Caco-2 (cell line): Measurements from ENCODE around the gene GPR142. TPM values are rescaled to one million over a fixed set of nuclear protein-coding genes. Genes with fewer than 3 reads are reported as not detected.
A peak's percentile ranks its signal among the peaks of the same experiment; 100 is the strongest.

Experiments used
- BruUV-seq: library from RNA; stranded (reverse); fragments of 400-500 nt; replicated peaks from 2 replicates; lab custom pipeline; 2021; lab: Mats Ljungman, UMichigan
- CTCF ChIA-PET: fragments of 300-600 bp; sonication (Branson Sonifier 250); formaldehyde crosslinking; loops from one replicate; lab custom pipeline; 2022; ENCODE audit warnings: antibody characterized with exemption; lab: Charles Lee
- POLR2A ChIA-PET: fragments of 300-600 bp; sonication (Branson Sonifier 250); formaldehyde crosslinking; loops from one replicate; lab custom pipeline; 2022; ENCODE audit warnings: antibody characterized with exemption; lab: Charles Lee
- DNase-seq, 2 experiments: peaks; one replicate each; pipeline versions ENCODE4 v3.0.0 to v3.0.0-alpha.2; 2020 to 2022
- H3K27me3 ChIP-seq: replicated peaks from 2 replicates; pipeline ENCODE4 v1.6.0; 2011; ENCODE audit warnings: low read length; ENCODE audit not compliant: control insufficient read depth, insufficient read depth
- H3K36me3 ChIP-seq: 2 replicates; pipeline ENCODE4 v1.5.1; 2011; ENCODE audit warnings: low read length; ENCODE audit not compliant: control insufficient read depth, insufficient read depth
- H3K4me1 ChIP-seq: fragments of 250-450 bp; sonication (Bioruptor Pico); 2 replicates; pipeline ENCODE4 v1.5.1; 2020; ENCODE audit warnings: mild to moderate bottlenecking
- H3K4me3 ChIP-seq: 2 replicates; pipeline ENCODE4 v1.5.1; 2011; ENCODE audit warnings: low read depth, mild to moderate bottlenecking, control low read depth, low read length
- H3K9me3 ChIP-seq: fragments of 250-450 bp; sonication (Bioruptor Pico); 2 replicates; pipeline ENCODE4 v1.5.1; 2020; ENCODE audit warnings: mild to moderate bottlenecking, moderate library complexity
- H3K27ac Mint-ChIP-seq: one replicate; pipeline ENCODE4 v1.8.0; 2022; ENCODE audit warnings: mixed read lengths; ENCODE audit not compliant: unreplicated experiment
- H3K27me3 Mint-ChIP-seq: one replicate; pipeline ENCODE4 v1.8.0; 2022; ENCODE audit warnings: mixed read lengths; ENCODE audit not compliant: insufficient read depth, unreplicated experiment
- H3K36me3 Mint-ChIP-seq: one replicate; pipeline ENCODE4 v1.8.0; 2022; ENCODE audit warnings: mild to moderate bottlenecking, mixed read lengths; ENCODE audit not compliant: insufficient read depth, unreplicated experiment
- H3K4me1 Mint-ChIP-seq: one replicate; pipeline ENCODE4 v1.8.0; 2022; ENCODE audit warnings: low read depth, mixed read lengths; ENCODE audit not compliant: unreplicated experiment
- H3K4me3 Mint-ChIP-seq: one replicate; pipeline ENCODE4 v1.8.0; 2022; ENCODE audit warnings: mild to moderate bottlenecking, moderate library complexity, mixed read lengths; ENCODE audit not compliant: unreplicated experiment
- H3K9me3 Mint-ChIP-seq: one replicate; pipeline ENCODE4 v1.8.0; 2022; ENCODE audit warnings: mixed read lengths; ENCODE audit not compliant: unreplicated experiment
- CTCF ChIP-seq, 2 experiments: fragments of 200-600 bp in 1 of 2; IDR thresholded peaks; 1 replicate in 1 of 2; 2 replicates in 1 of 2; pipeline versions ENCODE4 v1.5.1 to v1.8.0; 2011 to 2022; ENCODE audit warnings: antibody characterized with exemption in 1 of 2, control low read depth in 1 of 2, inconsistent platforms in 1 of 2, low read depth in 1 of 2, low read length in 1 of 2, mild to moderate bottlenecking in 1 of 2, moderate library complexity in 1 of 2; ENCODE audit not compliant: insufficient read depth in 1 of 2, severe bottlenecking in 1 of 2, unreplicated experiment in 1 of 2
- intact Hi-C: fragments of 100-400 bp; cut with micrococcal nuclease; formaldehyde crosslinking; loops from one replicate; pipeline ENCODE4 v1.10.0; 2022; ENCODE audit not compliant: unreplicated experiment
- total RNA-seq: library from RNA; stranded (reverse); gene quantifications from 2 replicates; pipeline ENCODE4 v1.2.3, GENCODE V29; 2022

The GPR142 gene
- total RNA-seq, 1 experiment from 2014 or later: not detected

GRCh38 chr17:74356646-74357465 is 10.4 kb upstream of the GPR142 start:
- no peaks in the 10 kb centered on the region for H3K4me1 Mint-ChIP-seq
- peak overlapping the region; percentile 33 for H3K4me3 ChIP-seq
- no peaks in the 10 kb centered on the region for H3K4me1 ChIP-seq
- POLR2A ChIA-PET: no interaction called here
- intact Hi-C loops: no loop called here
- H3K27me3 Mint-ChIP-seq: peaks cover 11% of the 10 kb centered on the region
- no peaks in the 10 kb centered on the region for H3K36me3 ChIP-seq
- no peaks in the 10 kb centered on the region for H3K9me3 Mint-ChIP-seq
- TF ChIP-seq CTCF (IDR thresholded peaks at IDR 0.05; ENCODE audit: insufficient read depth in 1 of 2, low read depth in 1 of 2, low read length in 1 of 2, severe bottlenecking in 1 of 2, unreplicated experiment in 1 of 2): no peak
- CTCF ChIA-PET: interaction anchor here (0.7 to 1.4 kb wide), 5 partner anchors 10 to 22 kb away, joined by 3 to 4 read pairs (median 3); partner anchors contain the start of gene GPR142
- H3K9me3 ChIP-seq: no peaks in the 10 kb centered on the region
- DNase-seq: peak in 1 of 2 experiments; percentile 37
- H3K36me3 Mint-ChIP-seq: no peaks in the 10 kb centered on the region
- no peaks in the 10 kb centered on the region; the same call in 1 of the 2 replicates for H3K27me3 ChIP-seq
- peak overlapping the region; percentile 40 for H3K4me3 Mint-ChIP-seq
- H3K27ac Mint-ChIP-seq: no peak overlapping the region
- no TSS peak for BruUV-seq

- Histone ChIP-seq H3K27me3 (no peaks in the 10 kb centered on the region; the same call in 1 of the 2 replicates), H3K4me3 (peak overlapping the region; percentile 33), H3K36me3 (no peaks in the 10 kb centered on the region), H3K4me1 (no peaks in the 10 kb centered on the region), H3K9me3 (no peaks in the 10 kb centered on the region)
- BruUV-seq: no TSS peak
- POLR2A ChIA-PET: no interaction called here
- CTCF ChIA-PET: interaction anchor here (0.7 to 1.4 kb wide), 4 partner anchors 10 to 22 kb away, joined by 3 to 4 read pairs (median 3); partner anchors contain the start of gene GPR142
- DNase-seq: no peak
- TF ChIP-seq CTCF (IDR thresholded peaks at IDR 0.05; ENCODE audit: insufficient read depth in 1 of 2, low read depth in 1 of 2, low read length in 1 of 2, severe bottlenecking in 1 of 2, unreplicated experiment in 1 of 2): no peak
- no peak overlapping the region for H3K4me3 Mint-ChIP-seq
- H3K9me3 Mint-ChIP-seq: no peaks in the 10 kb centered on the region
- H3K4me1 Mint-ChIP-seq: no peaks in the 10 kb centered on the region
- peaks cover 11% of the 10 kb centered on the region for H3K27me3 Mint-ChIP-seq
- H3K36me3 Mint-ChIP-seq: no peaks in the 10 kb centered on the region
- intact Hi-C loops: no loop called here
- H3K27ac Mint-ChIP-seq: no peak overlapping the region
Measured at GRCh38 chr17:74357466-74357809, 9.9 kb upstream of the GPR142 start.

- H3K9me3 ChIP-seq: no peaks in the 10 kb centered on the region
- no TSS peak for BruUV-seq
- H3K27me3 ChIP-seq: no peaks in the 10 kb centered on the region; the same call in 1 of the 2 replicates
- Mint-ChIP-seq H3K36me3 (no peaks in the 10 kb centered on the region), H3K4me1 (no peaks in the 10 kb centered on the region), H3K9me3 (no peaks in the 10 kb centered on the region), H3K4me3 (no peak overlapping the region), H3K27me3 (peaks cover 9% of the 10 kb centered on the region), H3K27ac (no peak overlapping the region)
- ChIA-PET CTCF (interaction anchor here (1.0 kb wide), 1 partner anchor 11 kb away, joined by 3 read pairs; no protein-coding TSS in a partner anchor), POLR2A (no interaction called here)
- intact Hi-C loops: no loop called here
- DNase-seq: no peak
- no peak for TF ChIP-seq CTCF (IDR thresholded peaks at IDR 0.05; ENCODE audit: insufficient read depth in 1 of 2, low read depth in 1 of 2, low read length in 1 of 2, severe bottlenecking in 1 of 2, unreplicated experiment in 1 of 2)
- H3K4me3 ChIP-seq: no peak overlapping the region
- no peaks in the 10 kb centered on the region for H3K36me3 ChIP-seq
- no peaks in the 10 kb centered on the region for H3K4me1 ChIP-seq
Measured at GRCh38 chr17:74358697-74359096, 8.6 kb upstream of the GPR142 start.
